ENCODE data around the gene SULT6B1.

- TF ChIP-seq POLR2A (IDR thresholded peaks at IDR 0.05) (no peak), CTCF (IDR thresholded peaks at IDR 0.05) (no peak), EP300 (IDR thresholded peaks at IDR 0.05; ENCODE audit: low read depth) (no peak)
Observed at GRCh38 chr2:37219046-37219445, 30.6 kb upstream of the SULT6B1 start.

Data from transverse colon (tissue), 3 donors.